ENCODE measurements around the gene DAGLB.
"Not testable (repeated sequence)": the region's sequence is repeated elsewhere in the genome, so short reads cannot be mapped to it uniquely, and the experiment has no call there.

The DAGLB gene

DNA sequence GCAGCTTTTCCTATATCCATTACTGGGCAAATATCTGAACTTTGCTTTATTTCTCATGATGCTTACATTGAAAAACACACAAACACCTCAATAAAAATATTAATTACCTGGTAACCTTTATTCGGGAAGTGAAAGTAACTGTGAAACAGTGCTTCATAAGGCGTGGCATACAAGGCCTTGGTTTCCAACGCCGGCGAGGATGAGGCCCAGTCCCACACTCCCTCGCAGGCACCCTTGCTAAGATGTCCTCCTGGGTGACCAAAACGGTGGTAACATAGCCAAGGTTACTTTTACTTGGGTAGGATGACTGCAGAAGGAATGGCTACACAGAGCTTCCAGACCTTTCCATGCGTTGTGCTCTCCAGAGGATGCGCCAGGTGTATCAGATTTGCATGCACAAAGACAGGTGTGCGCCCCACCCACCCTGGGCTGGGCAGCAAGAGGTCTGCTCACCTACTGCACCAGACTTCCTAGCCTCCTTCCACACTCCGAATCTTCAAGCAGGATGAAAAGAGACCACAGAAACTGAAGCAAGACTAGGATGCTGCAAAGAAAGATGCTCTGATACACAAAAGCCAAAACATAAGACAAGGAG is 13.3 kb upstream of the DAGLB start:
- DNase-seq (ENCODE audit: low read depth in 2 of 2), result no peak

DNA sequence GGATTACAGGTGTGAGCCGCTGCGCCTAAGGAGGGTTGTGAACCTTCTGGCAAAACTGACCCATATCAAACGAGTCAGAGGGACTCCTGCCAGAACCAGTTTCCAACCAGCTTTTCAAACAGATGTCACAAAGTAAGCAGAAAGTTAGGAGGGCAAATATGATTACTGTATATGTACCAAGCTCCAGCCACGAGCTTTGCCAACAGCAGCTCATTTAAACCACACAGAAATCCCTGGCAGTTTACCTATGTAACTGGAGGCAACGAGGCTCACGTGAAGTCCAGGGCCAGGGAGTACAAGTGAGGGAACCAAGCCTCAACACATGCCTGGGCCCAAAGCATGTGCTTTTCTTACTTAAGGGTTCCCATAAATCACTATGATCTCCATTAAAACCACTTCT is 12.5 kb upstream of the DAGLB start:
- DNase-seq (ENCODE audit: low read depth in 2 of 2), result no peak

DNA sequence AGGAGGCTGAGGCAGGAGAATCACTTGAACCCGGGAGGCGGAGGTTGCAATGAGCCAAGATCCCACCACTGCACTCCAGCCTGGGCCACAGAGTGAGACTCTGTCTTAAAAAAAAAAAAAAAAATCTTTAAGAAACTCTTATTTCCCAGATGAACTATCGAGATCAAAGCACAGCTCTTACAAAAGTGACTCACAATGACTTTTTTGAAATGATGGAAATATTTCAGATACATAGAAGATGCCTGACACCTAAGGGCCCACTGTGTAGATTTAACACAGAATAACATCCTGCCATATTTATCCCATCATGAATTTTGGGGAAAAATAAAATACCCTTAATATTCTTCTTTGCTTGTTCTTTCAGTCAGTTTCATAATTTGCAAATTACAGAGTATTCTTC is 10.9 kb upstream of the DAGLB start:
- not testable (repeated sequence) for DNase-seq (ENCODE audit: low read depth in 2 of 2)

DNA sequence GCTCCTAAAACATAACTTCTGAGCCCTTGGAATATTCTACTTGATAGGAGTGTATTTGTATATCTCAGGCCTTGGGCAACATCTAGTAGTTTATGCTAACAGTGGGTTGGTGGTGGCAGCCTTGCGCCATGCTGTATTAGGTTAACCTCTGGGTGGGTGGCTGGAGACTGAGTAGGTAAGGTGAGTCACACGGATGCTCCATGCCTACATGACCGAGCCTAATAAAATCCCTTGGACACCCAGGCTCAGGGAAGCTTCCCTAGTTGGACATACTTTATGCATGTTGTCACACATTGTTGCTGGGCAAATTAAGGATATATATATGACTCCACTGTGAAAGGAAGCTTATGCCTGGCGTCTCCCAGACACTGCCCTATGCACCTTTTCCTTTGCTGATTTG is 6.0 kb upstream of the DAGLB start:
- DNase-seq (ENCODE audit: low read depth in 2 of 2), result no peak

DNA sequence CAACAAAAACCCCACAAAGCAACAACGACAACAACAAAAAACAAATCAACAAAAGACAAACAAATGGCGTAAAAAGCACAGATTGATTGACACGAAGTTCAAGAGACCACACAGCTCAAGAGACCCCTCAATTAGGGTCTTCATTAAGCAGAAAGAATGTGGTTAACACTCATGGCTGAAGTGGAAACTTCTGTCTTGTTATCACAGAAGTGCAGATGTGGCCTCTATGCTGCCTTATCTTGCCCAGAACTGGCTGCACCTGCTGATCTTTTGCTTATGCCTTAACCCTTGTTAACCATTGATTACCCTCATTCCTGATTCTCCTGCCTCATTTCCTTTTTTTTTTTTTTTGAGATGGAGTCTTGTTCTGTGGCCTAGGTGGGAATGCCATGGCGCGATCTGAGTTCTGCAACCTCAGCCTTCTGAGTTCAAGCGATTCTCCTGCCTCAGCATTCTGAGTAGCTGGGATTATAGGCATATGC is 3.5 kb upstream of the DAGLB start:
- DNase-seq (ENCODE audit: low read depth in 2 of 2), result no peak

DNA sequence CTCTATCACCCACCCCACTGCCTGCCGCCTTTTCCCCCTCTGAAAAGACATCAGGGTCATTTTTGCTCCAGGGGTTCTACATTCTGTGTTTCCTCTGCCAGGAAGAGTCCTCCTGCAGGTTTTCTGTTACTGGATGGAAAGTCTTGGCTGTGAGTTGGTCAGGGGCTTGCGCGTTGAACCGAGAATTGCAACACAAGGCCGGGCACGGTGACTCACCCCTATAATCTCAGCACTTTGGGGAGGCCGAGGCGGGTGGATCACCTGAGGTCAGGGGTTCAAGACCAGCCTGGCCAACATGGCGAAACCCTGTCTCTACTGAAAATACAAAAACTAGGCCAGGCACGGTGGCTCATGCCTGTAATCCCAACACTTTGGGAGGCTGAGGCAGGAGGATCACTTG is 2.8 kb upstream of the DAGLB start:
- not testable (repeated sequence) for DNase-seq (ENCODE audit: low read depth in 2 of 2)

DNA sequence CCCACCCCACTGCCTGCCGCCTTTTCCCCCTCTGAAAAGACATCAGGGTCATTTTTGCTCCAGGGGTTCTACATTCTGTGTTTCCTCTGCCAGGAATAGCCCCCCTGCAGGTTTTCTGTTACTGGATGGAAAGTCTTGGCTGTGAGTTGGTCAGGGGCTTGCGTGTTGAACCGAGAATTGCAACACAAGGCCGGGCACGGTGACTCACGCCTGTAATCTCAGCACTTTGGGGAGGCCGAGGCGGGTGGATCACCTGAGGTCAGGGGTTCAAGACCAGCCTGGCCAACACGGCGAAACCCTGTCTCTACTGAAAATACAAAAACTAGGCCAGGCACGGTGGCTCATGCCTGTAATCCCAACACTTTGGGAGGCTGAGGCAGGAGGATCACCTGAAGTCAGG is 2.1 kb upstream of the DAGLB start:
- DNase-seq (ENCODE audit: low read depth in 2 of 2), result not testable (repeated sequence)

DNA sequence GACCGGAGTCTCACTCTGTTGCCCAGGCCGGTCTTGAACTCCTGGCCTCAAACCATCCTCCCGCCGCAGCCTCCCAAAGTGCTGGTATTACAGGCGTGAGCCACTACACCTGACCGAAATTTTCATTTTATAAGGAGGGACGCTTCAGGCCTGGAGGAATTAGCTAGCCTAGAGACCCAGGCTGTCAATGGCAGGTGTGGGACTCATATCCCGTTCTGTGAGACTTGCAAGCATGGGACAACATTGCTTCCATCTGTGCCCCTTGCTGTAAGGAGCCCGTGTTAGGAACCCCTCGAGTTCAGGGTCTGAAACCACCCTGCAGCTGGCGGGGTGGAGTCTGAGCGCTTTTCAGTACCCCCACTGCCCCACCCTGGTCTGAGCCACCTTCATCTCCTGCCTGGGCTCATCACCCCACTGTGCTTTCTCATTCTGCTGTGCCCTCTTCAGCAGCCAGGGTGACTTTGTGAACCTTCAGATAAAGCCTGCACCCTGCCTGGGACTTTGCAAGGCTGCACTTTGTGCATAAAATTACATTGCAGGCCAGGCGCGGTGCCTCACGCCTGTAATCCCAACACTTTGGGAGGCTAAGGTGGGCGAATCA is 1.3 kb upstream of the DAGLB start:
- DNase-seq (ENCODE audit: low read depth in 2 of 2), result no peak

DNA sequence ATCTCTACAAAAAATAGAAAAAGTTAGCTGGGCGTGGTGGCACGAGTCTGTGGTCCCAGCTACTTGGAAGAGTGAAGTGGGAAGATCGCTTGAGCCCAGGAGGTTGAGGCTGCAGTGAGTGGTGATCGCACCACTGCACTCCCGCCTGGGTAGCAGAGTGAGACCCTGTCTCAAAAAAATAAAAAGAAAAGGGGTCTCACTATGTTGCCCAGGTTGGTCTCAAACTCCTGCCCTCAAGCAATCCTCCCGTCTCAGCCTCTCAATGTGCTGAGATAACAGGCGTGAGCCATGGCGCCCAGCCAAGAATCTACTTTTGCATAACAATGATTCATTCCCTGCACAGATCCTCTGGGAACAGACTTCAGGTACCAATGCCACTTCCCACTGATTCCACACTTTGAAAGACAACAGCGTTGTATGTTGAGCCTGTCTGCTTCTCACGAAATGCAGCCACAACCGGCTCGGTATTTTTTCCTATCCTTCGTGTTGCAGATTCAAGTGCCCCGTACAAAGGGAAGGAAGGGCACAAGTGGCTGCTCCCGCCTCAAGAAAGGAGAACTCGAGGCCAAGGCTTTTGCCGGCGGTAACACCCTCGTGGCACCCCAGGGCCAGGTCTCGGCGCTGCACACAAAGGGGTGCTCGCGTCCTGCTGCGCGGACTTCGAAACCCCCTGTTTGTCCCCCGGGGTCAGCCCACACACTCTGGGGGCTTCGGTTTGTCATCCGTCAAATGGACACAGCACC is 745 bp downstream of the DAGLB start:
- peak in 1 of 2 donors; percentile 5 for DNase-seq (ENCODE audit: low read depth in 2 of 2)

DNA sequence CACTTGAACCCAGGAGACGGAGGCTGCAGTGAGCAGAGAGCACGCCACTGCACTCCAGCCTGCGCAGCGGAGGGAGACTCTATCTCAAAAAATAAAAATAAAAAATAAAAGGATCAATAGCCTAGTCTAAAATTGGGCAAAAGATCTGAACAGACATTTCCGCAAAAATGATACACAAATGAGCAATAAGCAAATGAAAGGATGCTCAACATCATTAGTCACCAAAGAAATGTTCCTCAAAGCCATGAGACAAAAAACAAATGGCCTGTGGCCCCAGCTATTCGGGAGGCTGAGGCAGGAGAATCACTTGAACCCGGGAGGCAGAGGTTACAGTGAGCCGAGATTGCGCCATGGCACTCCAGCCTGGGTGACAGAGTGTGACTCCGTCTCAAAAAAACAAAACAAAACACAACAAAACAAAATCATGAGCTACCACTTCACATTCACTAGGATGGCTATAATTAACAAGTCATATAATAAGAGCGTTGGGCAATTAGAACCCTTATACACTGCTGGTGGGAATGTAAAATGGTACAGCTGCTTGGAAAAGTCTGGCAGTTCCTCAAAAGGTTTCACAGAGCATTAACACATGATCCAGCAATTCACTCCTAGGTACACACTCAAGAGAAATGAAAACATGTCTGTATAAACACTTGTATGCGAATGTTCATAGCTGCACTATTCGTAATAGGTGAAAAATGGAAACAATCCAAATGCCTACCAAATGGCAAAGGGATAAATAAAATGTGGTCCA is 3.1 kb downstream of the DAGLB start:
- DNase-seq (ENCODE audit: low read depth in 2 of 2), result no peak

DNA sequence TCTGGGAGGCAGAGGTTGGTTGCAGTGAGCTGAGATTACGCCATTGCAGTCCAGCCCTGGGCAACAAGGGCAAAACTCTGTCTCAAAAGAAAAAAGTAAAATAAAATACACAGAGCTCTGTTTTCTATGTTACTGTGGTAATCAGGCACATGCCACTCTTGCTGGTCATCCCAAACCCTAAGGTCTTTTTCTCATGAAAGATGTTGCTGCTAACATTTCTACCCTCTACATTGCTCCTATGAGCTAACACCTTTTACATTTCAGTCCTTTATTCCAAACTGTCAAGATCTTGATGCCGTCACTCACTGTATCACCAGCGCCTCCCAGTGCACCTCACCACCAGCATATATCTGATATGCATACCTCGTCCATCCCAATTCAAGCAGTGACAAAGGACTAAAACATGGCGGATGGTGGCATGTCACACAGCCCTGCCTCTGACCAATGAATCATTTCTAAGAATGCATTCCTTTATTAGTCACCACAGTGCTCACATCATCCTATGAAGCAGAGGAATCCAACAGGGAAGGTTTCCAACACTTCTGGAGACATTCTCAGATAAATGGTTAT is 4.3 kb downstream of the DAGLB start:
- no peak for DNase-seq (ENCODE audit: low read depth in 2 of 2)

DNA sequence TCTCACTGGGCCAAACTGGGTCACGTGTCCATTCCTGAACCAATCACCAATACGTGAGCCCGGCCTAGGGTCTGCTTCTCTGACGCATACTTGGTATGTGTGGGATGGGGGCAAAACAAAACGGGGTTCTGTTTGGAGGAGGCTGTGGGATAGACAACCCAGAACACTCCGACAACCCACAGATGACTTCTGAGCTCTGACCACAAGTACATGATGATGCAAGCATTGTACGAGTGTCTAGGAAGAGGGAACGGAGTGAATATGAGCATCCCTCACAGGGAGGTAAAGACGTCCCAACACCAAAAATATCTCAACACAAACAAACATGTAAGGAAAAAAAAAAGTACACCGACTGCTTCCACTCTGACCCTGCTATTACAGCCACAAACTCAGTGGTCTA is 5.6 kb downstream of the DAGLB start:
- DNase-seq (ENCODE audit: low read depth in 2 of 2), result no peak

DNA sequence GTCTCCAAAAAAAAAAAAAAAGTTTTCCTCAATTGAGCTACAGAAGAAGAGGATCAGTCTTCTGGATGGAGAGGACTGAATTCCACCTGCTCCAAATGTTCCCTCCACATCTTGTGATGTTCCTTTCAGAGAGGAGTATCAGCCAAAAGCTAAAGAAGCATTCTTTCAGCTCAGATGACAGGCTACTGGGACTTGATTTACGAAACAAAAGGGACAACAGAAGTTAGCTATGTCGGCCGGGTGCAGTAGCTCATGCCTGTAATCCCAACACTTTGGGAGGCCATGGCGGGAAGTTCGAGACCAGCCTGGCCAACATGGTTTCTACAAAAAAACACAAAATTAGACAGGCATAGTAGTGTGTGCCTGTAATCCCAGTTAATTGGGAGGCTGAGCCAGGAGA is 7.4 kb downstream of the DAGLB start:
- no peak for DNase-seq (ENCODE audit: low read depth in 2 of 2)

DNA sequence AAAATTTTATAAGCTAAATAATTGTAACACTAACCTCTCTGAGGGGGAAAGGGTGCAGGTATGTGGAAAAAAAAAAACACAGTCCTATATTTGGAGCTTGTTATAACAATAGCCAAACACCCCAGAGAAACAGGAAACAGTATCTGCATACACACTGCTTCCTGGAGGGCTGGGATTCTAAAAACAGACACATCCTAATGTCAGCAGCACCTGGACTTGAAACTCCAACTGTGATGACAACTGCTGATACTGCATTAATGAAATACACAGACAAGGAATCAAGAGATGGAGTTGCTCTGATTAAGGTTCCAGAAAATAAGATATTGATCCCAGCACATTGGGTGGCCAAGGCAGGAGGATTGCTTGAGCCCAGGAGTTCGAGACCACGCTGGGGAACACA is 9.3 kb downstream of the DAGLB start:
- no peak for DNase-seq (ENCODE audit: low read depth in 2 of 2)

DNA sequence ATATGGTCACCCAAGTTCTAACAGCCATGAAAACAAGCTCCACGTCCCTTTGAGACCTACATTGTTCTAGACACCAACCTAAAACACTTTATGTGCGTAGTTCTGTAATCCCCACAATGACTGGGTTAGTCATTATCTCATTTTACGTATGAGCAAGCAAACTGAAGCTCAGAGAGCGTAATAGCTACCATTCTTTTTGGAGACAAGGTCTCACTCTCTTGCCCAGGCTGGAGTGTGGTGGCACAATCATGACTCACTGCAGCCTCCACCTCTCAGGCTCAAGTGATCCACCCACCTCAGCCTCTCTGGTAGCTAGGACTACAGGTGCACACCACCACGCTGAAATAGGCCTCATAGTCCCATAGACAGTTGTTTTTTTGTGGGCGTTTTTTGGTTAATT is 10.5 kb downstream of the DAGLB start:
- no peak for DNase-seq (ENCODE audit: low read depth in 2 of 2)

DNA sequence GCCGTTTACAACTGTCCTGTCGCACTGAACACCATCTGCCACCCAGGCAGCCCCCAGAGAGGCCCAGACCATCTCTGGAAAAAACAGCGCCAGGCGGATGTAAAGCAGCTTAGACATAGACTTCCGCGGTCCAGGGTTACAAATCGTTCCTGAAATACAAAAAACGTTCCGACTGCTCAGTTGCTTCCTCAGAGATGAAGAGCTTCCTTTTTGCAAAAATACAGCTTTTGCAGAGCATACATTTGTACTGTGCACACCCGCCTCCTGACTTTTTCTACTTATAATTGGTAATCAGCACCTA is 11.4 kb downstream of the DAGLB start:
- DNase-seq (ENCODE audit: low read depth in 2 of 2), result no peak

DNA sequence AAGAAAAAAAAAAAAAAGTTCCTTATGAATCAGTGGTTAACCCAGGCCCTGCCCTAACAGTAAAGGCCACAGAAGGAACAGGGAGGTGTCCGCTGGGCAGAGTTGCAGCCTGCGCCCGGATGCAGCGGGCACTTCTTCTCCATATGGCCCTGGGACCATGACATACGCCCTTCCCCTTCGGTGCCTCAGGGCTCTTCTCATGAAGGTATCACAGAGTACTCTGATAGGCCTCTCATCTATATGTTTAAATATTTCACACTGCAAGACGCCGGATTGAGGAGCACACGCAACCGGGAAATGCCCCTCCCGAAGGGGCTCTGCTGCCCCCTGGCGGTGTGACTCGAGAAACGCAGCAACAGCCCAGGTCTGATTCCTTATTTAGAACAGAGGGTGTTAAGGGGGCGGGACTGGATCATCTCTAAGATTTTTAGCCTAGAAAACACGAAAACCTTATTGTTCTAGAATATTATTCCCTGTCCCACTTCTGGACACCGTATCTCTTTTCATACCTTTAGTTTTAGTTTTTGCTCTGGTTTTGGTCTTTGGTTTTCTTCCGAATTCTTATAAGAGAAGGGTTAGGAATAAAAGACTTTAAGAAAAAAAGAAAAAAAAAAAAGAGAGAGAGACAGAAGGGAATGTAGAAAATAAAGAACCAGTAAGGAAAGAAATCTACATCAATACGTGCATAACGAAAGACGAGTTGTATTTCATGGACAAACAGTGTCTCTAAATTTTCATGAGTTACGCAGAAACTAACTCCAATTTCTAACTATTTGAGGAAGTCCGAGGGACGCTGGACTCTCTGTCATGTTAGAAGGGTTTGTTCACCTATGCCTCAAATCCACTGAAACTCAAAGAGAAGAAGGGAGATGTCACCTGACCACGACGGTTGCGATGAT is 12.0 kb downstream of the DAGLB start:
- DNase-seq (ENCODE audit: low read depth in 2 of 2), result peak; percentile 71 to 81

DNA sequence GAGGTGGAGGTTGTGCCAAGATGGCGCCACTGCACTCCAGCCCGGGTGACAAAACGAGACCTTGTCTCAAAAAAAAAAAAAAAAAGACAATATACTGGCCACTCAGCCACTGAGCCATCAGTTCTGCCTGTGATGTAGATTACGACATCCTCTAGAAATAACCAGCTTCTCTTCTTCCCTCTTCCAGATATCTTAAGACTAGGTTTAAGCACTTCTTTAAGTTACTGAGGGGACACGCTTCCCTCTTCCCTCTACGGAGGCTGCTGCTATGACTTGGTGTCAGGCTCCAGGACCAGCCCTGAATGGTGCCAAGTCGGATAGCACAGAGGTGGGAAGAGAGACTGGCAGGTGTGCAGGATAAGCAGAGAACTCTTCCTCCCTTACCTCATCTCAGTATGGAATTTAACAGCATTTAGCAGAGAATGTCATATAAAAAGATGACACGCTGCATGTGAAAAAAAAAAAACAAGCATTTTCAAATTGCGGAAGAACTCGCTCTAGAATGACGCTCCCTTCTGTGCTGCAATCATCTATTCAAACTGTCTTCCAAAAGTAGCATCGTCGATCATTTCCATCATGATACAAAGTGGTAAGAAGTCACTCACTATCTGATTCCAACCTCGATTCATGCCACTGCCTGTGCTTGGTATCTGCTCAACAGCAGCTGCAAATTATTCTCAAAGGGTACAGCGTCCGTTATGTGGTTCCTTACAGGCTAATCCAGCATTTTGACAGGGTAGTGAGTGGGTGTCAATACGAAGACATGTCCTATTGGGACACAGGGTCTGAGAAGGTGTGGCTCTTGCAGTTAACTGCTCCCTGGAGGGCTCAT is 13.8 kb downstream of the DAGLB start:
- DNase-seq (ENCODE audit: low read depth in 2 of 2), result no peak

DNA sequence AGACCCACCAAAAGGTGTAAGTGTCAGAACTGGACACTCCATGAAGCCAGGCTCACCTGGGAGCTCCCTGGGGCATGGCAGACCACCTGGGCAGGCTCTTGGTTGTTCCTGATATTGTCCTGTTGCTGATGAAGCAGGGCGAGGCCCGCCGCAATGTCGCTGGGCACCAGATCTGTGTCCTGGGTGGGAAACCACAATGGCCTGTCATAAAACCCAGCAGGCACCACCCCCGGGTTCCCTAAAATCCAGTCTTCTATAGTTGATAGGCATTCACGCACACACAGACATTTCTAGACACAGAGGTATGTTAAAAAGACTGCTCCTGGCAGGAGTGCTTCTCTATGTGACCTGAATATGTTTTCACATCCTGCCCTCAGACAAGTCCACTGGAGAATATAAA is 15.0 kb downstream of the DAGLB start:
- DNase-seq (ENCODE audit: low read depth in 2 of 2), result no peak

DNA sequence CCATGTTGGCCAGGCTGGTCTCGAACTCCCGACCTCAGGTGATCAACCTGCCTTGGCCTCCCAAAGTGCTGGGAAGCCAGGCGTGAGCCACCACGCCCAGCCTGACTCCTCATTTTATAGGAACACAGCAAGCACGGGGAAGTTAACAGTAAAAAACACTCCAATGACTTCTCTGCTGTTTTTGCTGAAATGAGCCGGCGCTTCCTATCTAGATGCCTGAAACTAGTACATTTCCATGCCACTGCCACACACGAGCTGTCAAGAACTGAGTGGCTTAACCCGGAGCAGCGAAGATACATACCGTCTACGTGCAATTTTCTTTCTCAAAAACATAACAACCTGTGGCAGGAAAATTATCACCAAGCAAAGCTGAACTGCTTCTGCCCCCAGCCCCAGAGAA is 16.8 kb downstream of the DAGLB start:
- no peak for DNase-seq (ENCODE audit: low read depth in 2 of 2)

Measured in stimulated activated CD8-positive, alpha-beta memory T cell treated with anti-CD3 and anti-CD28 coated beads, Interleukin-7, amount 100 ng/mL, for 1 hour (primary cell).